Measurements from ENCODE around the gene HOGA1.
"Not testable (repeated sequence)": the region's sequence is repeated elsewhere in the genome, so short reads cannot be mapped to it uniquely, and the experiment has no call there.

Gene HOGA1

GRCh38 chr10:97573672-97574071, 10.5 kb upstream of the HOGA1 start:
- Histone ChIP-seq H4K20me1 (ENCODE audit: insufficient read depth, low read length) (no peaks in the 10 kb centered on the region), H3K27ac (ENCODE audit: low read depth, low read length, poor library complexity, severe bottlenecking) (no peak overlapping the region), H3K9me3 (ENCODE audit: low read length) (no peaks in the 10 kb centered on the region), H3K4me3 (ENCODE audit: low read depth, low read length, poor library complexity, severe bottlenecking) (no peak overlapping the region), H3K36me3 (ENCODE audit: insufficient read depth, low read length) (no peaks in the 10 kb centered on the region), H3K27me3 (ENCODE audit: insufficient read depth, low read length) (no peaks in the 10 kb centered on the region), H3K79me2 (ENCODE audit: insufficient read depth, low read length) (no peaks in the 10 kb centered on the region), H2AFZ (ENCODE audit: low read length) (no peak overlapping the region), H3F3A (ENCODE audit: insufficient read depth, low read length) (no peaks in the 10 kb centered on the region), H3K9me2 (ENCODE audit: low read depth, low read length) (no peaks in the 10 kb centered on the region), H3K4me1 (ENCODE audit: insufficient read depth, low read length, severe bottlenecking) (no peaks in the 10 kb centered on the region), H3K4me2 (ENCODE audit: low read length) (no peak overlapping the region), H3K9ac (ENCODE audit: low read length) (no peak overlapping the region)
- TF ChIP-seq EZH2 (IDR thresholded peaks at IDR 0.05; ENCODE audit: borderline replicate concordance, low read length) = no peak
- TF ChIP-seq CTCF (IDR thresholded peaks at IDR 0.05; ENCODE audit: low read length) = no peak

GRCh38 chr10:97574374-97575126, 9.6 kb upstream of the HOGA1 start:
- no peak overlapping the region for H3K4me2 ChIP-seq (ENCODE audit: low read length)
- H4K20me1 ChIP-seq (ENCODE audit: insufficient read depth, low read length) = no peaks in the 10 kb centered on the region
- H3K27ac ChIP-seq (ENCODE audit: low read depth, low read length, poor library complexity, severe bottlenecking) = no peak overlapping the region
- H3K79me2 ChIP-seq (ENCODE audit: insufficient read depth, low read length) = no peaks in the 10 kb centered on the region
- H3K4me3 ChIP-seq (ENCODE audit: low read depth, low read length, poor library complexity, severe bottlenecking) = no peak overlapping the region
- no peaks in the 10 kb centered on the region for H3K27me3 ChIP-seq (ENCODE audit: insufficient read depth, low read length)
- H3F3A ChIP-seq (ENCODE audit: insufficient read depth, low read length) = no peaks in the 10 kb centered on the region
- TF ChIP-seq EZH2 (IDR thresholded peaks at IDR 0.05; ENCODE audit: borderline replicate concordance, low read length) = no peak
- TF ChIP-seq CTCF (IDR thresholded peaks at IDR 0.05; ENCODE audit: low read length) = no peak
- no peak overlapping the region for H3K9ac ChIP-seq (ENCODE audit: low read length)
- no peak overlapping the region for H2AFZ ChIP-seq (ENCODE audit: low read length)
- no peaks in the 10 kb centered on the region for H3K36me3 ChIP-seq (ENCODE audit: insufficient read depth, low read length)
- H3K4me1 ChIP-seq (ENCODE audit: insufficient read depth, low read length, severe bottlenecking) = no peaks in the 10 kb centered on the region
- no peaks in the 10 kb centered on the region for H3K9me2 ChIP-seq (ENCODE audit: low read depth, low read length)
- no peaks in the 10 kb centered on the region for H3K9me3 ChIP-seq (ENCODE audit: low read length)

GRCh38 chr10:97575127-97575668, 9.0 kb upstream of the HOGA1 start:
- Histone ChIP-seq H3K4me3 (ENCODE audit: low read depth, low read length, poor library complexity, severe bottlenecking) (no peak overlapping the region), H3K27ac (ENCODE audit: low read depth, low read length, poor library complexity, severe bottlenecking) (no peak overlapping the region), H3K9me3 (ENCODE audit: low read length) (no peaks in the 10 kb centered on the region), H3K79me2 (ENCODE audit: insufficient read depth, low read length) (no peaks in the 10 kb centered on the region), H3K36me3 (ENCODE audit: insufficient read depth, low read length) (no peaks in the 10 kb centered on the region), H3F3A (ENCODE audit: insufficient read depth, low read length) (no peaks in the 10 kb centered on the region), H4K20me1 (ENCODE audit: insufficient read depth, low read length) (no peaks in the 10 kb centered on the region), H3K4me1 (ENCODE audit: insufficient read depth, low read length, severe bottlenecking) (no peaks in the 10 kb centered on the region), H3K27me3 (ENCODE audit: insufficient read depth, low read length) (no peaks in the 10 kb centered on the region), H3K4me2 (ENCODE audit: low read length) (no peak overlapping the region), H2AFZ (ENCODE audit: low read length) (no peak overlapping the region), H3K9ac (ENCODE audit: low read length) (no peak overlapping the region), H3K9me2 (ENCODE audit: low read depth, low read length) (no peaks in the 10 kb centered on the region)
- TF ChIP-seq EZH2 (IDR thresholded peaks at IDR 0.05; ENCODE audit: borderline replicate concordance, low read length) (no peak), CTCF (IDR thresholded peaks at IDR 0.05; ENCODE audit: low read length) (no peak)

GRCh38 chr10:97576487-97576886, 7.7 kb upstream of the HOGA1 start:
- H3K9ac ChIP-seq (ENCODE audit: low read length); H3K9me3 ChIP-seq (ENCODE audit: low read length); H3K4me3 ChIP-seq (ENCODE audit: low read depth, low read length, poor library complexity, severe bottlenecking); H2AFZ ChIP-seq (ENCODE audit: low read length); H3K27ac ChIP-seq (ENCODE audit: low read depth, low read length, poor library complexity, severe bottlenecking); H3K4me2 ChIP-seq (ENCODE audit: low read length); H3K36me3 ChIP-seq (ENCODE audit: insufficient read depth, low read length); H3K27me3 ChIP-seq (ENCODE audit: insufficient read depth, low read length); H3K9me2 ChIP-seq (ENCODE audit: low read depth, low read length); H3K79me2 ChIP-seq (ENCODE audit: insufficient read depth, low read length); H3K4me1 ChIP-seq (ENCODE audit: insufficient read depth, low read length, severe bottlenecking); H3F3A ChIP-seq (ENCODE audit: insufficient read depth, low read length); H4K20me1 ChIP-seq (ENCODE audit: insufficient read depth, low read length): not testable (repeated sequence)
